Pancreas (tissue), 10 donors: ENCODE data around the gene IP6K2. TPM values are rescaled to one million over a fixed set of nuclear protein-coding genes. Genes with fewer than 3 reads are reported as not detected.

Source experiments
- ATAC-seq, 4 donors: fragments of 200-7000 bp; cut with Tn5 transposase; one replicate each; pipeline versions ENCODE4 v1.8.0 to v1.9.1; 2020; ENCODE audit warnings: mild to moderate bottlenecking in 4 of 4, moderate library complexity in 4 of 4
- DNase-seq, 6 donors: peaks; one replicate each; pipeline ENCODE4 v3.0.0-alpha.2; 2020
- FAIRE-seq: peaks from 2 replicates; lab custom pipeline; 2012; peaks lifted over from hg19 to GRCh38; lab: Jason Lieb, UNC
- H3K27ac ChIP-seq, 4 donors: fragments of 200-600 bp; sonication (generic); 1 replicate in 3 of 4; 2 replicates in 1 of 4; pipeline versions ENCODE4 v1.5.0 to v1.8.0; 2020
- H3K27me3 ChIP-seq, 4 donors: fragments of 200-600 bp; one replicate each; pipeline ENCODE4 v1.8.0; 2021
- H3K36me3 ChIP-seq, 3 donors: fragments of 200-600 bp; sonication (generic) in 1 of 3; one replicate each; pipeline versions ENCODE4 v1.5.0 to v1.8.0; 2020 to 2021
- H3K4me1 ChIP-seq, 3 donors: fragments of 200-600 bp; one replicate each; pipeline ENCODE4 v1.8.0; 2021
- H3K4me3 ChIP-seq, 4 donors: fragments of 200-600 bp; sonication (generic) in 2 of 4; one replicate each; pipeline versions ENCODE4 v1.5.0 to v1.8.0; 2020 to 2021
- H3K9me3 ChIP-seq, 4 donors: fragments of 200-600 bp; one replicate each; pipeline ENCODE4 v1.8.0; 2021
- WGBS, 2 donors: extraction: QIAGEN DNeasy Blood & Tissue Kit; methylation state at CpG; one replicate each; pipeline ENCODE4 v1.1.7; 2013; 5-methylcytosine and 5-hydroxymethylcytosine counted together
- intact Hi-C, 3 donors: fragments of 100-400 bp; cut with DNase I; formaldehyde crosslinking; loops; one replicate each; pipeline versions ENCODE4 v1.11.1 to v1.14.2; 2022
- microRNA-seq, 2 donors: library from miRNA; unstranded; fragments of <30 nt; microRNA quantifications; one replicate each; pipeline versions ENCODE4 to v1.1.0, GENCODE V29; 2019 to 2020
- polyA plus RNA-seq, 2 donors: library from polyadenylated mRNA; stranded (reverse); fragments of 200-250 nt; gene quantifications; one replicate each; pipeline ENCODE4 v1.2.3, GENCODE V29; 2013
- total RNA-seq, 6 donors: library from RNA; stranded (reverse); fragmentation: NEBNext Ultra II Directional in 4 of 6; extraction: Animal tissue kit (Norgen Biotek cat#: 25700) in 4 of 6; gene quantifications; one replicate each; pipeline versions ENCODE4 v1.2.1 to v1.2.4, GENCODE V29; 2021 to 2023
- TF ChIP-seq, protein P1 (sequence below), 4 donors: fragments of 200-600 bp; sonication (generic) in 3 of 4; IDR thresholded peaks; one replicate each; pipeline versions ENCODE4 v1.5.0 to v1.8.0; 2021; ENCODE audit warnings: antibody characterized with exemption in 4 of 4
- donor health status: healthy with polysubstance abuse.
- donor health status: DM: no; HTN: no; CAD: no; lungs with moderate emphysema.
- donor health status: DM: no; HTN: no; CAD: no.
- donor health status: control.
- donor health status: control.
- donor health status: Bipolar disorder and iron deficiency.
- donor health status: DM: yes; HTN: yes; CAD: no.
- donor health status: DM: no; HTN: no; CAD: no.
- donor health status: DM: no; HTN: no; CAD: no.
- donor health status: DM: yes; HTN: yes; CAD: no.

The IP6K2 gene
- total and polyA plus RNA-seq, 8 donors = 19.1 to 107 (median 35.3) TPM

DNA sequence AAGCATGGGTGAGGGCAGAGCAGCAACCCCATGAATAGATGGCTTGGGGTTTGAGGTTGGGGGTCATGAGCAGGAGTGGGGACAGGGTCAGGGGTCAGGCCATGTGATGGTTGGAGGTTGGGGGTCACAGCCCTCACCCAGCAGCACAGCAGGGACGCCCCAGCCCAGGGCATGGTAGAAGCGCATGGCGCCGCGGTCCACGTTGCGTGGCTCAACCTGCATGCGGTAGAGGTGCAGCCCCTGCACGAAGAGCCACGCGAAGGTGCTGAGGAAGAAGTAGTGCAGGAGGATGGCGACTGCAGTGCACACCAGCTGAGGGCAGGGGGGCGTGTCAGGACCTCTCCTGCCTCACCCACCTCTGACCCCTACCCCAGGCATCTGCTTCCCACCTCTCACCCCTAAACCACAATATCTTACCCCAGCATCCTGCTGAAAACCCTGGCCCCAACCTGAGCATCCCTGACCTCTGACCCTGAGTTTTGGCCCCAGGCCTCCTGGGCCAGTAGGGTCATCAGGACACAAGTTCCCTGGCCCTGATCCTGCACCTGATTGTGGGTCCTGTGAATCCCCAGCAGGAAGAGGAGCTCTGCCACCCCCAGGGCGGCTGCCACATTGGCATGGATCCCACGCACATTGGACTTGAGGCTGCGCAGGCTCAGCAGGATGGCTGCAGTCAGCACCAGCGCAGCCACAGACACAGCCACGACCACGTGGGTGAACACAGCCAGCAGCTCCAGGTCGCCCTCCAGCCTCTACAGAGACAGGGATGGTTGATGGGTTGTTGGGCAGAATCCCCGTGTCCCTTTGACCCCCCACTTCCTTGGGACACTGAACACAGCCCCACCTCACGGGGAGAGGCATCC lies 71.9 kb downstream of the IP6K2 start:
- Histone ChIP-seq H3K36me3 (no peaks in the 10 kb centered on the region), H3K4me1 (no peaks in the 10 kb centered on the region), H3K27ac (no peak overlapping the region), H3K4me3 (no peak overlapping the region), H3K9me3 (no peaks in the 10 kb centered on the region), H3K27me3 (no peaks in the 10 kb centered on the region)
- intact Hi-C loops = no loop called here
- no peak for DNase-seq
- no peak for ATAC-seq
- no peak for FAIRE-seq
- WGBS, 2 donors = 88 to 91% methylated on average over 19 to 22 of the region's 22 CpGs
- TF ChIP-seq, protein P1, sequence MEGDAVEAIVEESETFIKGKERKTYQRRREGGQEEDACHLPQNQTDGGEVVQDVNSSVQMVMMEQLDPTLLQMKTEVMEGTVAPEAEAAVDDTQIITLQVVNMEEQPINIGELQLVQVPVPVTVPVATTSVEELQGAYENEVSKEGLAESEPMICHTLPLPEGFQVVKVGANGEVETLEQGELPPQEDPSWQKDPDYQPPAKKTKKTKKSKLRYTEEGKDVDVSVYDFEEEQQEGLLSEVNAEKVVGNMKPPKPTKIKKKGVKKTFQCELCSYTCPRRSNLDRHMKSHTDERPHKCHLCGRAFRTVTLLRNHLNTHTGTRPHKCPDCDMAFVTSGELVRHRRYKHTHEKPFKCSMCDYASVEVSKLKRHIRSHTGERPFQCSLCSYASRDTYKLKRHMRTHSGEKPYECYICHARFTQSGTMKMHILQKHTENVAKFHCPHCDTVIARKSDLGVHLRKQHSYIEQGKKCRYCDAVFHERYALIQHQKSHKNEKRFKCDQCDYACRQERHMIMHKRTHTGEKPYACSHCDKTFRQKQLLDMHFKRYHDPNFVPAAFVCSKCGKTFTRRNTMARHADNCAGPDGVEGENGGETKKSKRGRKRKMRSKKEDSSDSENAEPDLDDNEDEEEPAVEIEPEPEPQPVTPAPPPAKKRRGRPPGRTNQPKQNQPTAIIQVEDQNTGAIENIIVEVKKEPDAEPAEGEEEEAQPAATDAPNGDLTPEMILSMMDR (IDR thresholded peaks at IDR 0.05) = no peak

DNA sequence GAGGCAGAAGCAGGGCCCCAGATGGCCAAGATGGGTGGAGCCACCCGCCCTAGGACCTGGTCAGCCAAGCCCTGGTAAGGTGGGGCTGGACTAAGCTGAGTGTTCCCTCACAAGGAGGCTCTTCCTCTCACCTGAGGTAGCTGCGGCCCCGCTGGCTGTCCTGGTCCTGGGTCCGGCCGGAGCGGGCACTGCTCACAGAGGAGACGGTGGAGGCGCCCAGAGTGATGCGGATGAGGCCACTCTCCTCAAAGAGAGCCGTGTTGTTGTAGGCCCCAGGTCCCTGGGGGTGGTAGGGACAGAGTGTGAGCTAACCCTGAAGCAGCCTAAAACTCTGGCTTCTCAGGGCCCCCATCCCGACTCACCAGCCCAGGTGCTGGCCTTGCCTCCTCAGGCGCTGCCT lies 74.4 kb downstream of the IP6K2 start:
- H3K9me3 ChIP-seq = no peaks in the 10 kb centered on the region
- H3K27me3 ChIP-seq = no peaks in the 10 kb centered on the region
- no peak overlapping the region for H3K27ac ChIP-seq
- FAIRE-seq (no peak), DNase-seq (no peak), ATAC-seq (no peak)
- intact Hi-C loops = no loop called here
- H3K36me3 ChIP-seq = no peaks in the 10 kb centered on the region
- H3K4me1 ChIP-seq = no peaks in the 10 kb centered on the region
- TF ChIP-seq, protein P1 (IDR thresholded peaks at IDR 0.05) = no peak
- WGBS, 2 donors = 85 to 91% methylated on average over 12 of the region's 12 CpGs
- H3K4me3 ChIP-seq = no peak overlapping the region

DNA sequence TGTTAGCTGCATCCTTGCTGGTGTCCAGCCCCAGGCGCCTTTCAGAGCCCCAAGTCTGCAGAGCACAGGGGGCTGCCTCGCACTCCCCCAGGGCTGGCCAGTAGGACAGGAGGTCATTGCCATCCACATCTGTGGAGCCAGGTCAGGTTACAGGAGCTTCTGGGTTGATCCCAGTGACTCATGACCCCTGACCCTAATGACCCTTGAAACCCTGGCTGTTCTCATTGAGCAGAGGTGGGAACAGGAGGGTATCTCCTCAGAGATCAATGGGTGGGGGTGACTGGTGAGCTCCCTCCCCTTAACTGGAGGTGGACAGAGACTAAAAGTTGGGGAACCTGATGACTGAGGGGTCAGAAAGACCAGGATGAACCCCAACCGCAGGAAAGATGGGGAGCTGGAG lies 75.6 kb downstream of the IP6K2 start:
- Histone ChIP-seq H3K27ac (no peak overlapping the region), H3K4me3 (no peak overlapping the region), H3K9me3 (no peaks in the 10 kb centered on the region), H3K36me3 (no peaks in the 10 kb centered on the region), H3K4me1 (peaks cover 0 to under 1% (median 0%) of the 10 kb centered on the region in 3 donors), H3K27me3 (no peaks in the 10 kb centered on the region)
- DNase-seq (no peak), FAIRE-seq (no peak), ATAC-seq (no peak)
- intact Hi-C loops = no loop called here
- TF ChIP-seq, protein P1 (IDR thresholded peaks at IDR 0.05) = no peak
- 88 to 90% methylated on average over 3 of the region's 3 CpGs for WGBS, 2 donors

DNA sequence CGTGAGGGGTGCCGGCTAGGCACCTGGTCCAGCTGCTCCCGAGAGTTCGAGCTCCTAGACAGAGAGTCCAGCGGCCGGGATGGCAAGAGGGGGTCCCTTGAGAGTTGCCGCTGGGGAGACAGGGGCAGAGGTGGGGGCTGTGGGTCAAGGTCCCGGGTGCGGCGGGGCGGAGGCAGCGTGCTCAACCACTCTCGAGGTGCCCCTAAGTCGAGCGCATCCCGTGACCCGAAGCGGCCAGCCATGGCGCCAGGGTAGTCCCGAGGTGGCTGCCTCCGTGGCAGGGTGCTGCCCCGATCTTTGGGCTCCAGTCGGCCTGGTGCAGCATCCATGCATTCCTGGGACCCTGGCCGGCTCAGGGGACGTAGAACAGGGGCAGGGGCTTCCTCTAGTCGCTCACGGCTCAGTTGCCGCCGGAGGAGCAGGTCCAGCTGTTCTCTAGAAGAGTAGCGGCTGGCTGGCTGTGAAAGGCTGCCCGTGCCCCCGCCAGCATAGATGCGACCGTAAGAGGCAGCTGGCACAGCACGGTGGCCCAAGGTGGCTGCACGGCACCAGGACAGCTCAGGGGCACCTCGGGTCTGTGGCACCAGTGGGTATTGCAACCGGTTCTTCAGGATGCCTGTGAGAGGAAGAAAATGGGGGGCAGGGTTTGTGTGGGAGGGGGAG lies 76.9 kb downstream of the IP6K2 start:
- no peak for DNase-seq

More for the DNA sequence above, 76.9 kb downstream of the IP6K2 start:
- WGBS, 2 donors = 85 to 88% methylated on average over 36 to 38 of the region's 38 CpGs
- no peak overlapping the region for H3K27ac ChIP-seq
- no peaks in the 10 kb centered on the region for H3K27me3 ChIP-seq
- TF ChIP-seq, protein P1 (IDR thresholded peaks at IDR 0.05) = no peak
- no peak overlapping the region for H3K4me3 ChIP-seq
- no peaks in the 10 kb centered on the region for H3K36me3 ChIP-seq
- FAIRE-seq (no peak), ATAC-seq (no peak)
- intact Hi-C loops = no loop called here
- H3K9me3 ChIP-seq = no peaks in the 10 kb centered on the region
- H3K4me1 ChIP-seq = peaks cover 0 to 6% (median 0%) of the 10 kb centered on the region in 3 donors

Small RNA genes within 50 kb of the gene (microRNA-seq; reads per million reads assigned to microRNA genes)
- 0 reads per million in 2 donors for gene MIR4793

Other genes with a start within 250 kb of the IP6K2 start
- gene SHISA5, start 213.0 kb downstream of the IP6K2 start, total RNA-seq = 10 to 100 TPM; 39.2 to 81.6 (median 45.3) TPM
- 10 to 100 TPM; 29.9 to 49.4 TPM for gene SHISA5, start 213.0 kb downstream of the IP6K2 start, polyA plus RNA-seq
- 10 to 100 TPM in 1 of 6 donors, 1 to 10 TPM in 5; 7.4 to 12.2 (median 8.2) TPM for gene PFKFB4, start 160.4 kb downstream of the IP6K2 start, total RNA-seq
- gene PFKFB4, start 160.4 kb downstream of the IP6K2 start, polyA plus RNA-seq = 10 to 100 TPM in 1 of 2 donors, 1 to 10 TPM in 1; 8.1 to 11.4 TPM
- gene UCN2, start 153.4 kb downstream of the IP6K2 start, total RNA-seq = not detected
- under 1 TPM in 1 of 2 donors, not detected in 1; 0.19 TPM for gene UCN2, start 153.4 kb downstream of the IP6K2 start, polyA plus RNA-seq
- 1 to 10 TPM in 2 of 6 donors, under 1 TPM in 4; 0.41 to 3.2 (median 0.79) TPM for gene COL7A1, start 121.9 kb downstream of the IP6K2 start, total RNA-seq
- 10 to 100 TPM in 1 of 2 donors, 1 to 10 TPM in 1; 9.9 to 12.6 TPM for gene COL7A1, start 121.9 kb downstream of the IP6K2 start, polyA plus RNA-seq
- 100 to 1,000 TPM in 3 of 6 donors, 10 to 100 TPM in 3; 78.6 to 113 (median 97.4) TPM for gene UQCRC1, start 107.6 kb downstream of the IP6K2 start, total RNA-seq
- 100 to 1,000 TPM in 1 of 2 donors, 10 to 100 TPM in 1; 89.5 to 110 TPM for gene UQCRC1, start 107.6 kb downstream of the IP6K2 start, polyA plus RNA-seq
- gene TMEM89, start 95.5 kb downstream of the IP6K2 start, total RNA-seq = not detected
- not detected for gene TMEM89, start 95.5 kb downstream of the IP6K2 start, polyA plus RNA-seq
- 10 to 100 TPM in 2 of 6 donors, 1 to 10 TPM in 4; 6.2 to 15.9 (median 8.9) TPM for gene SLC26A6, start 81.8 kb downstream of the IP6K2 start, total RNA-seq
- gene SLC26A6, start 81.8 kb downstream of the IP6K2 start, polyA plus RNA-seq = 10 to 100 TPM; 25.2 to 32.1 TPM
- gene CELSR3, start 54.3 kb downstream of the IP6K2 start, total RNA-seq = 1 to 10 TPM in 4 of 6 donors, under 1 TPM in 2; 0.51 to 1.8 (median 1.1) TPM
- gene CELSR3, start 54.3 kb downstream of the IP6K2 start, polyA plus RNA-seq = 10 to 100 TPM in 1 of 2 donors, 1 to 10 TPM in 1; 6.3 to 13.9 TPM
- gene NCKIPSD, start 31.3 kb downstream of the IP6K2 start, total RNA-seq = 10 to 100 TPM in 1 of 6 donors, 1 to 10 TPM in 5; 5.4 to 10.2 (median 7.2) TPM
- 10 to 100 TPM; 12.0 to 17.0 TPM for gene NCKIPSD, start 31.3 kb downstream of the IP6K2 start, polyA plus RNA-seq
- gene PRKAR2A, start 130.7 kb upstream of the IP6K2 start, total RNA-seq = 10 to 100 TPM; 17.5 to 33.9 (median 23.8) TPM
- gene PRKAR2A, start 130.7 kb upstream of the IP6K2 start, polyA plus RNA-seq = 1 to 10 TPM; 4.2 to 6.9 TPM
- 10 to 100 TPM in 3 of 6 donors, 1 to 10 TPM in 3; 8.3 to 15.7 (median 10.0) TPM for gene SLC25A20, start 181.7 kb upstream of the IP6K2 start, total RNA-seq
- 10 to 100 TPM in 1 of 2 donors, 1 to 10 TPM in 1; 9.6 to 14.8 TPM for gene SLC25A20, start 181.7 kb upstream of the IP6K2 start, polyA plus RNA-seq
- 10 to 100 TPM; 33.3 to 45.8 (median 40.4) TPM for gene ARIH2, start 201.6 kb upstream of the IP6K2 start, total RNA-seq
- gene ARIH2, start 201.6 kb upstream of the IP6K2 start, polyA plus RNA-seq = 10 to 100 TPM; 50.0 to 53.6 TPM